Measurements from ENCODE around the gene NCLN. TPM values are rescaled to one million over a fixed set of nuclear protein-coding genes. Genes with fewer than 3 reads are reported as not detected.
A peak's percentile ranks its signal among the peaks of the same experiment; 100 is the strongest.

The NCLN gene
- total and polyA plus RNA-seq, 9 of the 15 experiments (the other 6 are each of a cell fraction or from before 2014, with no cell fraction given) = 3.8 to 126 (median 39.6) TPM

DNA sequence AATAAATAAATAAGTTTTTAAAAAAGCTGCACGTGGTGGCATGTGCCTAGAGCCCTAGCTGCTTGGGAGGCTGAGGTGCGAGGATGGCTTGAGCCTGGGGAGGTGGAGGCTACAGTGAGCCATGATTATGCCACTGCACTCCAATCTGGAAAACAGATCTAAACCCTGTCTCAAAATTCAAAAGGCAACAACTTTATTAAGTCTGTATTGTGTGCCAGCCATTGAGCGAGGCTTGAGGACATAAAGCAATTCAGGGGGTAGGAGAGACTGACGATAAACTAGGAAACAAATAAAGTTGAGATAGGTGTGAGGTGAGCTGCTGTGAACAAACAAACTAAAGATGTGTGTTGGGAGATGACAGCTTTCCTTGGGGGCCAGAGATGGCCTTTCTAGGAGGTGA lies 47.4 kb downstream of the NCLN start (continued):
- peak; percentile 94 for TF ChIP-seq ZBTB40 (IDR thresholded peaks at IDR 0.05)
- TF ChIP-seq ZBTB40 (CRISPR knock-in tag; IDR thresholded peaks at IDR 0.05) = peak; percentile 82
- TF ChIP-seq, protein P1, sequence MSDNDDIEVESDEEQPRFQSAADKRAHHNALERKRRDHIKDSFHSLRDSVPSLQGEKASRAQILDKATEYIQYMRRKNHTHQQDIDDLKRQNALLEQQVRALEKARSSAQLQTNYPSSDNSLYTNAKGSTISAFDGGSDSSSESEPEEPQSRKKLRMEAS (CRISPR knock-in tag; IDR thresholded peaks at IDR 0.05) = peak; percentile 40; the same call in 1 of the 2 replicates
